ENCODE measurements around the gene FADS2. TPM values are rescaled to one million over a fixed set of nuclear protein-coding genes. Genes with fewer than 3 reads are reported as not detected.

The FADS2 gene
- total RNA-seq, 1 donor from 2014 or later: 46.2 TPM

DNA sequence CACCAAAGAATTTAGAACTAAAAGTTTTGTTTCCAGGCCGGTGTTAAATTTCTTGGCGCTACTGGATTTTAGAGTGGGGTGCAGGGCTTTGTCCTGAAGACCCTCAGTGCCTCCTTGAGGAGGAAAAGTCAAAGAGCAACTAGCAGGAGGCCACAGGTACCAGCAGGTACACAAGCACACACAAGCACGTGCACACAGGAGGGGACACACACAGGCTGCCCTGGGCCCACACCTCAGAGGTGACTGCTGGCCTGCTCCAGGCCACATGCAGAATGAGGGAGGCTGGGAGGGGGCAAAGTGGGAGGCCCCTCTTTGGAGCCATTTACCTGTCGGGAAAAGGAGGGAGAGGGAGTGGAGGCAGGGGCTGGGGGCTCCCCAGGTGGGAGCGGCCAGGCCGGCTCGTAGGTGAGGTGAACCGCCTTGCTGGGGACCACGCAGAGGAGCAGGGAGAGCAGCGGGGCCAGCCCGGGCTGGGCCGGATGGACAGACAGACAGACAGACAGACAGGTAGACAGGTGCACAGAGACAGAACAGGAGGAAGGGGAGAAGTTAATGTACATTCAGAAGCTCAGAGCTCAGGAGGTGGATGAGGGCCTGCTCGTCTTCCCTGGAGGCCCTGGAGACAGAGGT is 77.1 kb downstream of the FADS2 start:
- no peak for DNase-seq (ENCODE audit: low spot score)

DNA sequence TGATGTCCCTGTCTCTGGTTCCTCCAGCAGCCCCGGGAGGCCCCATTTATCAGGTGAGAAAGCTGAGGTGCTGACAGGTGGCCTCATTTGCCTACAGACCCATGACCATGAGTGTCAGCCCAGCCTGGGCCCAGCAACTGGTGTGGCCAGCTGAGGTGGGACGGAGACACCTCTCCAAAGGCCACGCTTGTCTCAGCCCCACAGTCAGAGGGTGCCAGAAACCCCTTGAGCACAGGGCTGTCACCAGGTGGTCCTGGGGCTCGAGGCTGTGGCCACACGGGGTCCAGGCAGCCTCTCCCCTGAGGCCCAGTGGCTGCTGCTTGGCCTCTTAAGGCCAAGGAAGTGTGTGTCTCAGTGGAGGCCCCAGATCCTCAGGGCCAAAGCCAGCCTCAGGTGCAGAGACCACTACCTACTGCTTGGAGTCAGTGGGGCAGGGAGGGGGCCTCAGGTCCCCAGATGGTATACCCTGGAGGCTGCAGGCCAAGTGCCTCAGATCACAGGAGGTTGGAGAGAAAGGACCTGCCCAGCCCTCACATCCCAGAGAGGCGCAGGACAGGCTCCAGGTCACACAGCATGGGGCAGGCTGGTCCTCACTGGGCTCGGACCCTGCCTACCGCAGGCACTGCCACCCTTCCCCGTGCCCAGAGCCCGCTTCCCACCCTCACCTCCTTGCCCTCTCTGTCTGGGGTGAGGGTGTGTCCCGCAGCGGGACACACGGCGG is 77.9 kb downstream of the FADS2 start:
- DNase-seq (ENCODE audit: low spot score): no peak

DNA sequence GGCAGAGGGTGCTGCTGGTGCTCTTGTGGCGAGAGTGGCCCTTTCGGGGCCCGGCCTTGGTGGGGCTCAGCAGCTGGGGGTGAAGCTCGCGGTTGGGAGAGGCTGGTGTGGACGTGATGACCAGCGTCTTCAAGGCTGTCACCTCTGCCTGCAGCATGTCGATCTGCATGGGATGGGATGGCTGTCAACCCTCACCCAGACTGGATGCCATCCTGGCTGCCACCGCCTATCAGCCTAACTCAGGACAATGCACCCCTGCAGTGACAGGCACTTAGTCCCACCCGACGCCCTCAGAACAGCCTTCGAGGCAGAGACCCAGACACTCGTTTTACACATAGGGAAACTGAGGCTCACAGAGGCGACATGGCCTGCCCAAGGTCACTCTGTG is 78.4 kb downstream of the FADS2 start:
- DNase-seq (ENCODE audit: low spot score): no peak

DNA sequence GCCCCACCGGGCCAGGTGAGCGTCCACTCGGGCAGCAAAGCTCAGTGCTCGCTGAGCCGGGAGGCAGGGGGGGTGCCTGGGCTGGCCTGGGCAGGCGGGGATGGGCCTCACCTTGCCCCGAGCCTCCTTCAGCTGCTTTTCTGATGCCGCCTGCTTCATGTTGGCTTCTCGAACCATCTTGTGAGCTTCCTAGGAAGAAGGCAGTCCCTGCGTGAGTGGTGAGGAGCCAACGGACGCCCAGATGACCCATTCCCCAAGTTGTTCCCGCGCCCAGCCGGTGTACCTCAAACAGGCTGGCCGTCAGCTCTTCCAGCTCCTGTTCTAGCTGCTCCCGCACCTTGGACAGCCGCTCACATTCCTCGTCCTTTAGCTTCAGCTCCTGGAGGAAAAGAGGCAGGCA is 79.2 kb downstream of the FADS2 start:
- no peak for DNase-seq (ENCODE audit: low spot score)

DNA sequence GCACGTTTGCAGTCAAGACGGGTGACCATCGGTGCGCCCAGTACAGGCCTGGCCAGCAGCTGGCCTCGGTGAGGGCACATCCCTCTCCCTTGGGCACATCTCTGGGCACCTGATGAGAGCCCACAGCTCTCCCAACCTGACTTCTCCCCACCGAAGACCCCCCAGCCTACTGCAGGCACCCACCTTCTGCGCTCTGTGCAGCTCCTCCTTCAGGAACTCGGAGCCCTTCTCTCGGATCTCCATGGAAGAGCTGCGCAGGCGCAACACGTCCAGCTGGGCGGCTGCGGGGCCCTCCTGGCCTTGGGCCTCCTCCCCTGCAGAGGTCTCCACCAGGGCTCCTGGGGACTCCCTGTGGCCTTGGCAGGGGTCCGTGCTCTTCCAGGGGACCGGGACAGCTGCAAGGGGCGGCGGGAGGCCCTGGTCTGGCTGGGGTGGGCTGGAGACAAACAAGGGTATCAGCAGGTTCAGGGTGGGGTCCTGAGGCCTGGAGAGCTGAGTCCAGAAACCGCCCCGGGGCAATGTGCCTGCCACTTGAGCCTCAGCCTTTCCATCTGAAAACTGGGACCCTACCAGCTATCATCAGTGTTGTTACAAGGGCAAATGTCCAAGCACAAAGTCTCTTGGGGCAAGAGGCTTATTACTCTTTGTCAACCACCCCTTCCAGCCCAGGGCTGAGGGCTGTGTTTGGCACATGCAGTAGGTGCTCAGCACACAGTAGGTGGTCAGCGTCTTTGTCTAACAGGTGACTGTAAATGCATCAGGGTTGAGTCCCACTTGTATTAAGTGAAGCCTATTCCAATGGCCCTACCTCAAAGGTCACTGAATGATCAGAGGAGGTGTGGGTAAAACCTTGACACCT is 80.0 kb downstream of the FADS2 start:
- DNase-seq (ENCODE audit: low spot score): no peak

DNA sequence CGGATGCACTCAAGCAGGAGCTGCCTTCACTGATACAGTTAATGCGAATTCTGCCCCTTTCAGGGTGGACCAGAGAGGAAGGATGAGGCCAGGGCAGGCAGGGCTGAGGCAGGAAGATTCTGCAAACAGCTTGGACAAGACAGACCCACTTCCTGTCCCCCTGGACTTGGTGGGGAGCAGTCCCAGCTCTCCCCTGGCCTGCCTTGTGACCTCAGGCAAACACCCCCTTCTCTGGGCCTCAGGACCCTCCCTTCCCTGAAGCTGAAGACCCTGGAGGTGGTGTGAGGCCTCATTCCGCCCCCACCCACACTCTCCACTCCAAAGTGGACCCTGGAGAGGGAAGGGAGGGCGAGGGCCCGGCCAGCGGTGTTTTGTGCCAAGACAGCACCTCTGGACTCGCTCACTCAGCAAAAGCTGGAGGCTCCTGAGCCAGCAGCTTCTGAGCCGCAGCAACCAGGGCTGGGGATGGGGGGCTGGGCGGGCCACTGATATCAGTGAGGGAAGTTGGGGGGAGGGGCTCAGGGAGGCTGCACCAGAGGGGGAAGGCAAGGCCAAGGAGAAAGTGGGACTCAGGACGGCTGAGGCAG is 80.7 kb downstream of the FADS2 start:
- peak; percentile 72 for DNase-seq (ENCODE audit: low spot score)

DNA sequence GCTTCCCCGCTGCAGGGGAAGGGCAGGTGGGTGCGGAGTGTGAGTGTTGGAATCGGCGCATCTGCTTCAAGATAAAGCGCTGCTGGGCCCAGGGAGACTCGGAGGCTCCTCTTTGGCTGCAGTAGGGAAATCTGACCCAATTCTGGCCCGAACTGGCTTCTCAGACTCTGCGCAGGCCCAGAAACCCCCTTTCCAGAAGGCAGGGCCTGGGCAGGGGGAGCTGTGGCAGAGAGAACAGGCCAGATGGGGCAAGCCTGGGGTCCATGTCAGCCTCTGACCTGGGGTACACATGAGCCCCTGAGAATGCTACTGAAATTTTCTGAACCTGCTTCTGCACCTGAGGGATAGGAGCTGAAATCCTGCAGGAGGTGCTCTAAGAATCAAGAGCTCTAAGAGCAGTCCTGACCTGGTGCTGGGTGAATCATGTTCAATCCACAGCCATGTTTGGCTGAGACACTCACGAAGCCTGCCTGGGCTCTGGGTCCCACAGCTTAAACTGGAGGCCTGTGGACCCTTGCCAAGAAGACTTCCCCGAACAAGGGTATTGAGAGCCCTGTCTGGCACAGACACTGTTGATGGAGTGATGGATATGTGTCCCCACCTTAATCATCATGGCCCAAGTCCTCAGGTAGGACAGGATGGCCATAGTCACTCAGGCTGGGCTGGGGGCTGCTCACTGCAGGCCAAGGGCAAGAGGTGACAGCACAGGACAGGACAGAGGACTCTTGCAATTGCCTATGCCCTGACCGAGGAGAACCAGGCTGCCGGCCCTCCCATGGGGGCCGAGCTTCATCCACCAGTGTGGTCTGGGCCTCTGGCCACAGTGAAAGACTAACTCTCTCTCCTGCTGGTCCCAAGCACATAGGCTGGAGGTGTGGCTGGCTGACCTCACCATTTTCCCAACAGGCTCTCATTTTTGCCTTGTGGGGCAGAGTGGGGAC is 82.4 kb downstream of the FADS2 start:
- no peak for DNase-seq (ENCODE audit: low spot score)

DNA sequence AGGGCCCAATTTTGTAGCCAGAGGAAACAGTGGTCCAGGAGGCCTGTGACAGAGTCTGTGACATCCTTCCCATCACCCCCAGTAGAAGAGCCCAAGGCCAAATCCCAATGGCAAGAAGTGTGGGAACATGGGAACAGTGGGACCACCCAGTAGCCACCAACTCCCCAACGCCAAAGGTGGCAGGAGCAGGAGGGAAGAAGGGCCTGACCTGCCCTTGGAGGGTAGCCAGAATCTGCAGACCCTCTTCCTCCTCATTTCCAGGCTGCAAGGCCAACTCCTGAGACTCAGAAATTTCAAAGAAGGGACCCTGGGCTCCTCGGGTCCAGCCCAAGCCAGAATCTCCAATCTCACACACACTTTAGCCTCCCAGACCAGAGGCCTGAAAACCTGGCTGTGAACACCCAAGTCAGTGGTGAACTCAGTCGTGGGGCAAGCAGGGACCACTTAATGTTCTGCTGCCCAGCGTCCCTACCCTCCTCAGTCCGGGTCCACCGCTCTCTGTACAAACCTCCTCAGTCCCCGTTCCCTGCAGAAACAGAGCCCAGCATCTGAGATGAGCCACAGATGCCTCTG is 83.1 kb downstream of the FADS2 start:
- DNase-seq (ENCODE audit: low spot score): no peak

DNA sequence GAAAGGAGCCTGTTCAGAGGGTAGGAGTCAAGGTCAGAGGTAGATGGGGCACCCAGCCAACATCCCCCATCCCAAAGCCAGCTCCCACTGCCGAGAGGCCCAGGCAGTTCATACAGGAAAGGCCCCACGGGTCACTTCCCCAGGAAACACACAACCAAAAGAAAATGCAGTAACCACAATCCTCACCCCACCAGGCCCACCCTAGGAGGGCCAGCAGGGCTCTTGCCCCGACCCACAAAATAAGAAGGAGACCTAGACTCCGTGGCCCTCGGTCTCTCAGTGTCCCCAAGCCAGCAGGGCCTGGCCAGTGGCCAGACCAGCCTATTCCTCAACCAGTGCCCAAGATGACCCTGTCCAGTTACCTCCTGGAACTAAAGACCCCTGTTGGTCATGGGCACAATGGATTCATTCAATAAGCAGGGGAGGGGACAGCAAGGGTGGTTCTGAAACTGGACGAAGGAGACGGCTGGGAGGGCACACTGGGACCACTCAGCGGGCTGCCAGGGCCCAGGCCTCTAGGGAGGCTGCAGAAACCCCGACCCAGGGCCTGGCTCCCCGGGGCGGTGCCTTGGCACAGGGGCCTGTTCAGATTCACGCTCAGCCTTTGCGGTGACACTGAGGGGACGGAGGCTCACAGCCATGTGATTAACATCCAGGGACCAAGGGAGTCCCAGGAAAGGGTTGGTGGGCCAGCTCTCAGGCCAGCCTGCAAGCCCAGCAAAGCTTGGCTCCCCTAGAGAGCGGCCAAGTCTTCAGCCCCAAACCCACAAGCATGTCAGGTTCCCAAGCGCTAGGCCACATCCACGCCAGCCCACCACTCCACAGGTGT is 83.8 kb downstream of the FADS2 start:
- DNase-seq (ENCODE audit: low spot score): no peak

DNA sequence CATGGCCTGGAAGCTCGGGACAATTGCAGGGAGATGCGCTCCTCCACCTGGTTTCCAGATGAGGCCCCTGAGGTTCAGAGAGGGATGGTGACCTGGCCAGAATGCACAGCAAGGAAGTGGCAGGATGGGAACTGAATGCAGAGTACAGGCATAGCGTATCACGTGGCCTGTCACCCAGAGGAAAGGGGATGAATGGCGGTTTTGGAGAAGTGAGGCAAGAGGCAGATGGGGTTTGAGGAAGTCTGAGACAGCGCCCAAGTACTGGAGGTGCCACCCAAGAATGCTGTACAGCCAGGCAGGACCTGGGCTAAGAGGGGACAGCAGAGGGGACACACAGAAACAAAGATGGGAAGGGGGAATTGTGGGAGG is 84.4 kb downstream of the FADS2 start:
- DNase-seq (ENCODE audit: low spot score): peak; percentile 52

DNA sequence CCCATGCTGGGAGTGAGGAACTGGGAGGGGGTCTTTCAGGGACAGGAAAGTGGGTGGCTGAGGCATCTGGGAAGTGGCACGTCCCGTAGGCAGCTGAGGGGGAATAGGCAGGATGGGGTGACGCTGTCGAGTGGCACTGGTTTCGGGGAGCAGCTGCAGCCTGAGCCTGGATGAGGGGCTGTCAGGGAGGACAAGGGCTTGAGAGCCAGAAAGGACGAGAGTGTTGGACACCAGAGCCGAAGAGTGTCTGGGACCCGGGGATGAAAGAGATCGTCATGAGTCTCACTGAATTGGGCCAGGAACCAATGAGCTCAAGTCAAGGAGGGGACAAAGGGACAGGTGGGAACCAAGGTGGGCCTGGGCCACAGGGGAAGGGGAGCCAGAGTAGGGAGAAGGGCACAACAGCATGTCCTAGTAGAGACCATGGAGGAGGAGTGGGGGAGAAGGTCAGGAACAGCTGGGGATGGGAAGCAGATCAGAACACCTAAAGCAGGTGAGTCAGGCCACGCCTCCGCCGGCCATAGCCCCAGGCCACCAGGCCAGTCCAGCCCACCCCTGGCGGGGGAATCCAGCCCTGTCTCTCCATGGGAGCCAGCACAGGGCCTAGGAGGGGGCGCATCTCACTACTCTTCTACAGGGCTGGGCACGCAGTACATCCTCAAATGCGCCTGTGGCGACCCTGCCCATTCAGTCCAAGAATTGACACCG is 85.0 kb downstream of the FADS2 start:
- no peak for DNase-seq (ENCODE audit: low spot score)

DNA sequence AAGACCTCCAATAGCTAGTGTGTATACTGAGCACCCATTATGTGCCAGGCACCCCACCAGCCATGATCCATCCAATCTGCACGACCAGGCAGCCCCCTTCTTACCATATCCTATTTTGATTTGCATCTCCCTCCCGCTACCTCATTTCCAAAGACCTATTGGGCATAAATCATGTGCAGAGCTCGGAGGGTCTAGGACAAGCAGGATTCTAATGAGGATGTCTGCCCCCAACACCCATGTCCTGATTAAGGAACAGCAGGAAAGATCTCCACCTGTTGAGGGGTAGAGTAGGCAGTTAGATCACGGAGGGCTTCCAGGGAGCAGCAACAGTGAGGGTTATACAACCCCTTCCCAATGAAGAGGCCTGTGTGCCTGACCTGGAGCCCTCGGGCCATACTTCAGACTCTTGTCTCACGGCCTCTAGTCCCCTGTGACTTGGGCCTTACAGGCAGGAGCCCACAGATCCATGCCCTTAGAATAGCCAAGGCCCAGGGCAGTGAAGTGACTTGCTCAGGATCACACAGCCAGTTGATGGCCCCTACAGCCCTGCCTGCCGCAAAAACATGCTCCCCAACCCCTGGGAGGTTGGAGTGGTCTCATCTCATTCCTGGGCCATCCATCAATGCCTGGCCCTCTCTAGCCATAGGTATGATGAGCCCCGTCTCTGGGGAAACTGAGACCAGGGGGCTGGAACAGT is 85.7 kb downstream of the FADS2 start:
- no peak for DNase-seq (ENCODE audit: low spot score)

DNA sequence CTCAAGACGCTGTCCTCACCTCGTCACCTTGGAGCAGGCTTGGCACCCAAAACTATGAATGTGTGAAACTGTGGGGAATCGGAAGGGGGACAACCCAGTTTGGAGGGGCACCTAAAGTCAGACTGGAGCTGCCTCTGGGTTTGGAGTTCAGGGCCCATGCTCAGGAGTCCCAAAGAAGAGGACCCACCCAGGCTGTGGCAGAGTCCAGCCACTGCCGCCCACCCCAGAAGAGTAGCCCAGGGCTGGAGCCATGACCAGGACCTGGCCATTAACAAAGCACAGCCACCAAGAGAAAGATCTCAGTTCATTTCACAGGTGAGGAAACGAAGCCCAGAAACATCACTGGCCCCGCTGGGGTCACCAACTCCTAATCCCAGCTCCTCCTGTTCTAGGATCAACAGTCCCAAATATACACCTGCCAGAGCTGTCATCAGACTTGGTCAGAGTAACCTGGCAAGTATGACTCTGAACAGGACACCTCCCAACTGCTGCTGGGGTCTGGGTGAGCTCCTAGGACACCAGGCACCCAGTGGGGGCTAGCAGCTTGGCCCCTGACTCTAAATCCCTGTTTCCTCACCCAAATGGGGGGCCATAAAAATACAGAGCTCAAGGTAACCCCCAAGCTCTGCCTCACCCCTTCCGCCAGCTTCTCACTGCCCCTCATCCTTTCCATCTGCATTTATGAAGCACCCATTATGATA is 86.5 kb downstream of the FADS2 start:
- DNase-seq (ENCODE audit: low spot score): no peak

DNA sequence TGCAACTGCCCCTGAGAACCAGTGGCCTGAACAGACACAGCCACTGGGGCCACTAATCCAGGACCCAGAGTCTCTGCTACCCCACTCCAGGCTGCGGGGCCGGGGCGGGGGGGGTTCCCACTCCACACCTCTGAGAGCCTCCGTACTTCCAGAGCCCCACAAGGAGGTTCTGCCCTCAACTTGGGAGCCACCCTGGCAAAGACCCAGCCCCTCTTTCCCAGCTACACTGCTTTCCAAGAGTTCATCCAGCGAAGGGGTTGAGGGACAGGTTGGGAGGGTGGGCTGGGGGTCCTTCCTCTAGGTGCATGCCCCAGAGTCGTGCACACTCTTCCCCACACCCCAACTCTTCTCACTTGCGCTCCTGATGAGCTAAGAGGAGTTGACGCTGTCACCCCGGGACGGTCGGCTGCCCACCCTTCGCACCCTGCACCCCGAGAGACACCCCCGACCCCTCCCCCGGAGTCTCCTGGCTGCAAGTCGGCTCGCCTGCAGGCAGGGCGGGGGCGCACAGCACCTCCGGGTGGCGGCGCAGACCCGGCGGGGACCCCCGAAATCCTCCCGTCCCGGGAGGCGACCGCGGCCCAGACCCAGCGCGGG is 88.7 kb downstream of the FADS2 start:
- DNase-seq (ENCODE audit: low spot score): no peak
